Measurements from ENCODE around the gene LPAR6.

DNA sequence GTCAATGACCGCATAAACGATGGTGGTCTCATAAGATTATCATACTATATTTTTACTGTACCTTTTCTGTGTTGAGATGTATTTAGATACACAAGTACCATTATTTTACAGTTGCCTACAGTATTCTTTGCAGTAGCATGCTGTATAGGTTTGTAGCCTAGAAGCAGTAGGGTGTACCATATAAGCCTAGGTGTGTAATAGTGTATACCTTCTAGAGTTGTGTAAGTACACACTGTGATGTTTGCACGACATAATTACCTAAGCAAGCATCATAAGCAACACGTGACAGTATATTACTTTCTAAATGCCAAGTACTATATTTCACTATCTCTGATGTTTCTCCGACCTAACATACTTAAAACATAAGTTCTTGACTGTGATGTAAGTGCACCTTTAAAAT, 2.7 kb downstream of the LPAR6 start:
- TF ChIP-seq, protein P1, sequence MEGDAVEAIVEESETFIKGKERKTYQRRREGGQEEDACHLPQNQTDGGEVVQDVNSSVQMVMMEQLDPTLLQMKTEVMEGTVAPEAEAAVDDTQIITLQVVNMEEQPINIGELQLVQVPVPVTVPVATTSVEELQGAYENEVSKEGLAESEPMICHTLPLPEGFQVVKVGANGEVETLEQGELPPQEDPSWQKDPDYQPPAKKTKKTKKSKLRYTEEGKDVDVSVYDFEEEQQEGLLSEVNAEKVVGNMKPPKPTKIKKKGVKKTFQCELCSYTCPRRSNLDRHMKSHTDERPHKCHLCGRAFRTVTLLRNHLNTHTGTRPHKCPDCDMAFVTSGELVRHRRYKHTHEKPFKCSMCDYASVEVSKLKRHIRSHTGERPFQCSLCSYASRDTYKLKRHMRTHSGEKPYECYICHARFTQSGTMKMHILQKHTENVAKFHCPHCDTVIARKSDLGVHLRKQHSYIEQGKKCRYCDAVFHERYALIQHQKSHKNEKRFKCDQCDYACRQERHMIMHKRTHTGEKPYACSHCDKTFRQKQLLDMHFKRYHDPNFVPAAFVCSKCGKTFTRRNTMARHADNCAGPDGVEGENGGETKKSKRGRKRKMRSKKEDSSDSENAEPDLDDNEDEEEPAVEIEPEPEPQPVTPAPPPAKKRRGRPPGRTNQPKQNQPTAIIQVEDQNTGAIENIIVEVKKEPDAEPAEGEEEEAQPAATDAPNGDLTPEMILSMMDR (IDR thresholded peaks at IDR 0.05) = no peak
- TF ChIP-seq POLR2A (IDR thresholded peaks at IDR 0.05) = no peak

All from adrenal gland (tissue), 5 donors.